Fibroblast of lung (primary cell): ENCODE measurements around the gene SLC29A1.

Source experiments
- CTCF ChIP-seq, 2 donors: IDR thresholded peaks in 1 of 2; conservative IDR thresholded peaks in 1 of 2; 1 replicate in 1 of 2; 2 replicates in 1 of 2; pipeline ENCODE4 v1.5.1; 2011 to 2012; ENCODE audit warnings: low read length in 2 of 2, control low read depth in 1 of 2, inconsistent platforms in 1 of 2, low read depth in 1 of 2, mild to moderate bottlenecking in 1 of 2
- EZH2 ChIP-seq: IDR thresholded peaks from 2 replicates; pipeline ENCODE4 v1.5.1; 2012; ENCODE audit warnings: low read length, control low read depth, mild to moderate bottlenecking; ENCODE audit errors: missing control alignments

GRCh38 chr6:44263354-44264100, 40.1 kb downstream of the SLC29A1 start:
- no peak for TF ChIP-seq CTCF (conservative IDR thresholded peaks at IDR 0.05 in 1 of 2, IDR thresholded peaks at IDR 0.05 in 1 of 2; ENCODE audit: low read depth in 1 of 2, low read length in 2 of 2)
- TF ChIP-seq EZH2, result no peak
